SK-N-SH treated with all-trans-retinoic acid at 6 μM for 48 hours (cell line): ENCODE measurements around the gene ACTG2.

Experiments used
- ARNTL ChIP-seq: fragments of 450-650 bp; formaldehyde crosslinking; IDR thresholded peaks from 2 replicates; pipeline ENCODE4 v1.5.0; 2020; ENCODE audit warnings: low read depth, mild to moderate bottlenecking, moderate library complexity, borderline replicate concordance
- BACH2 ChIP-seq: fragments of 250-450 bp; sonication (Bioruptor Pico); IDR thresholded peaks from 2 replicates; pipeline ENCODE4 v1.9.0; 2021; ENCODE audit warnings: mild to moderate bottlenecking, borderline replicate concordance
- CSDC2 ChIP-seq: fragments of 250-450 bp; sonication (Bioruptor Pico); IDR thresholded peaks from 2 replicates; pipeline ENCODE4 v1.5.0; 2020; ENCODE audit warnings: mild to moderate bottlenecking, moderate library complexity
- PPARA ChIP-seq: fragments of 250-450 bp; sonication (Bioruptor Pico); IDR thresholded peaks from 2 replicates; pipeline ENCODE4 v1.5.0; 2020; ENCODE audit warnings: mild to moderate bottlenecking, borderline replicate concordance
- TCF4 ChIP-seq: fragments of 250-450 bp; sonication (Bioruptor Pico); IDR thresholded peaks from 2 replicates; pipeline ENCODE4 v1.8.0; 2021; ENCODE audit warnings: mild to moderate bottlenecking, moderate library complexity, borderline replicate concordance
- ZFP30 ChIP-seq: fragments of 450-650 bp; formaldehyde crosslinking; IDR thresholded peaks from 2 replicates; pipeline ENCODE4 v1.5.0; 2022; ENCODE audit warnings: mild to moderate bottlenecking, moderate library complexity
- TF ChIP-seq, protein P1 (sequence below): fragments of 250-450 bp; sonication (Bioruptor Pico); IDR thresholded peaks from 2 replicates; pipeline ENCODE4 v1.8.0; 2020; ENCODE audit warnings: mild to moderate bottlenecking, moderate library complexity, borderline replicate concordance

DNA sequence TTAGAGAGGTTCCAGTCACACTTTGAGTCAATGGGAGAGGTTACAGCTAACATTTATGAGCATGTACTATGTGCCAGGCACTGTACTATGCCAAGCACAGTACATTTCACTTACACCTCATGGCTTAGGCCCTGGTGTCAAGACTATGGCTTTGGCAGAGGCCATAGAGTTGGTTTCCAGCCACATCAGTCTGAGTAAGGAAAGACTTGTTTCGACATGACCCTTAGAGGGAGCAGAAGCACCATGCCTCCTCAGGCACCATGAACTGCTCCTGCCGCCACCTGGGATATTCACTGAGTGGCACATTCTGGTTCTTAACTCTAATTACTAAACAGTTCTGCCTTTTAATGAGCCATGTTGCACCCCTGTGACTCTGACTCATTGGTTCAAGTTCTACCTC lies 46.6 kb downstream of the ACTG2 start:
- TF ChIP-seq ZFP30 (CRISPR knock-in tag) (no peak), ARNTL (no peak), TCF4 (CRISPR knock-in tag) (no peak), CSDC2 (no peak), PPARA (CRISPR knock-in tag) (no peak), BACH2 (CRISPR knock-in tag) (no peak)
- TF ChIP-seq, protein P1, sequence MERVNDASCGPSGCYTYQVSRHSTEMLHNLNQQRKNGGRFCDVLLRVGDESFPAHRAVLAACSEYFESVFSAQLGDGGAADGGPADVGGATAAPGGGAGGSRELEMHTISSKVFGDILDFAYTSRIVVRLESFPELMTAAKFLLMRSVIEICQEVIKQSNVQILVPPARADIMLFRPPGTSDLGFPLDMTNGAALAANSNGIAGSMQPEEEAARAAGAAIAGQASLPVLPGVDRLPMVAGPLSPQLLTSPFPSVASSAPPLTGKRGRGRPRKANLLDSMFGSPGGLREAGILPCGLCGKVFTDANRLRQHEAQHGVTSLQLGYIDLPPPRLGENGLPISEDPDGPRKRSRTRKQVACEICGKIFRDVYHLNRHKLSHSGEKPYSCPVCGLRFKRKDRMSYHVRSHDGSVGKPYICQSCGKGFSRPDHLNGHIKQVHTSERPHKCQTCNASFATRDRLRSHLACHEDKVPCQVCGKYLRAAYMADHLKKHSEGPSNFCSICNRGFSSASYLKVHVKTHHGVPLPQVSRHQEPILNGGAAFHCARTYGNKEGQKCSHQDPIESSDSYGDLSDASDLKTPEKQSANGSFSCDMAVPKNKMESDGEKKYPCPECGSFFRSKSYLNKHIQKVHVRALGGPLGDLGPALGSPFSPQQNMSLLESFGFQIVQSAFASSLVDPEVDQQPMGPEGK (CRISPR knock-in tag) = no peak
